IMR-90 (cell line): Measurements from ENCODE around the gene C1QL1. TPM values are rescaled to one million over a fixed set of nuclear protein-coding genes. Genes with fewer than 3 reads are reported as not detected.
A peak's percentile ranks its signal among the peaks of the same experiment; 100 is the strongest.

Experiments
- ATAC-seq: fragments of 200-7000 bp; cut with Tn5 transposase; 2 replicates; pipeline ENCODE4 v1.9.1; 2020; ENCODE audit warnings: low read depth, mild to moderate bottlenecking, moderate library complexity
- BruUV-seq: library from RNA; stranded (reverse); fragments of 400-500 nt; replicated peaks from 2 replicates; lab custom pipeline; 2021; lab: Mats Ljungman, UMichigan
- CTCF ChIA-PET: fragments of 300-600 bp; formaldehyde crosslinking; extraction: SDS; loops from one replicate; lab custom pipeline; 2021; ENCODE audit warnings: antibody characterized with exemption; lab: Yijun Ruan, JAX
- POLR2A ChIA-PET: fragments of 300-600 bp; sonication (Branson Sonifier 250); formaldehyde crosslinking; loops from one replicate; lab custom pipeline; 2022; ENCODE audit warnings: antibody characterized with exemption; ENCODE audit not compliant: unreplicated experiment; lab: Charles Lee
- DNase-seq: peaks from one replicate; pipeline ENCODE4 v3.0.0; 2013
- H2AFZ ChIP-seq: replicated peaks from 2 replicates; pipeline ENCODE3; 2013; ENCODE audit warnings: low read length, mild to moderate bottlenecking; ENCODE audit not compliant: poor library complexity
- H2AK5ac ChIP-seq: 2 replicates; pipeline ENCODE4 v1.6.1; 2013; ENCODE audit warnings: low read depth, low read length, inconsistent platforms
- H2AK9ac ChIP-seq: replicated peaks from 2 replicates; pipeline ENCODE3; 2013; ENCODE audit warnings: mild to moderate bottlenecking, low read depth, low read length, moderate library complexity; ENCODE audit not compliant: poor library complexity
- H2BK120ac ChIP-seq: 2 replicates; pipeline ENCODE4 v1.6.1; 2013; ENCODE audit warnings: low read depth, low read length, inconsistent platforms
- H2BK15ac ChIP-seq: 3 replicates; pipeline ENCODE4 v1.6.1; 2013; ENCODE audit warnings: low read depth, low read length, inconsistent platforms
- H2BK20ac ChIP-seq: 2 replicates; pipeline ENCODE4 v1.6.1; 2013; ENCODE audit warnings: low read depth, mild to moderate bottlenecking, inconsistent platforms, low read length, moderate library complexity
- H2BK5ac ChIP-seq: 2 replicates; pipeline ENCODE4 v1.6.1; 2013; ENCODE audit warnings: mild to moderate bottlenecking, low read depth, low read length, inconsistent platforms; ENCODE audit not compliant: poor library complexity, severe bottlenecking
- H3K14ac ChIP-seq: replicated peaks from 2 replicates; pipeline ENCODE4 v1.6.1; 2013; ENCODE audit warnings: low read depth, low read length, inconsistent platforms
- H3K18ac ChIP-seq: 2 replicates; pipeline ENCODE4 v1.6.1; 2013; ENCODE audit warnings: low read depth, low read length, control low read depth
- H3K23ac ChIP-seq: 2 replicates; pipeline ENCODE4 v1.6.1; 2013; ENCODE audit warnings: low read depth, low read length, inconsistent platforms
- H3K27ac ChIP-seq: 2 replicates; pipeline ENCODE4 v1.5.1; 2013; ENCODE audit warnings: mild to moderate bottlenecking, control low read depth, low read length; ENCODE audit not compliant: insufficient read depth
- H3K27me3 ChIP-seq: 2 replicates; pipeline ENCODE4 v1.6.1; 2013; ENCODE audit warnings: low read length; ENCODE audit not compliant: control insufficient read depth, insufficient read depth
- H3K36me3 ChIP-seq: 2 replicates; pipeline ENCODE4 v1.6.1; 2013; ENCODE audit warnings: low read length, mixed read lengths; ENCODE audit not compliant: control insufficient read depth, insufficient read depth
- H3K4ac ChIP-seq: 2 replicates; pipeline ENCODE4 v1.6.1; 2013; ENCODE audit warnings: low read depth, low read length, inconsistent platforms
- H3K4me1 ChIP-seq: 2 replicates; pipeline ENCODE4 v1.6.1; 2013; ENCODE audit warnings: low read length, mixed read lengths; ENCODE audit not compliant: control insufficient read depth, insufficient read depth
- H3K4me2 ChIP-seq: 2 replicates; pipeline ENCODE4 v1.6.1; 2013; ENCODE audit warnings: low read depth, mild to moderate bottlenecking, control low read depth, low read length, moderate library complexity
- H3K4me3 ChIP-seq: 2 replicates; pipeline ENCODE4 v1.5.1; 2013; ENCODE audit warnings: low read depth, mild to moderate bottlenecking, control low read depth, low read length, moderate library complexity; ENCODE audit not compliant: insufficient read depth
- H3K56ac ChIP-seq: 2 replicates; pipeline ENCODE4 v1.6.1; 2013; ENCODE audit warnings: low read length, inconsistent platforms; ENCODE audit not compliant: insufficient read depth; ENCODE audit errors: extremely low read depth
- H3K79me1 ChIP-seq, 2 experiments: 2 replicates each; pipeline ENCODE4 v1.6.1; 2013; ENCODE audit warnings: low read length in 2 of 2, inconsistent platforms in 1 of 2, low read depth in 1 of 2
- H3K9ac ChIP-seq: 2 replicates; pipeline ENCODE4 v1.6.1; 2013; ENCODE audit warnings: low read depth, low read length, control low read depth
- H3K9me1 ChIP-seq: 2 replicates; pipeline ENCODE4 v1.6.1; 2013; ENCODE audit warnings: low read length, inconsistent platforms; ENCODE audit not compliant: insufficient read depth
- H3K9me3 ChIP-seq: 2 replicates; pipeline ENCODE4 v1.6.1; 2013; ENCODE audit warnings: low read length; ENCODE audit not compliant: control insufficient read depth, insufficient read depth
- H4K20me1 ChIP-seq: 2 replicates; pipeline ENCODE4 v1.6.1; 2013; ENCODE audit warnings: low read length, inconsistent platforms; ENCODE audit not compliant: insufficient read depth
- H4K5ac ChIP-seq: 2 replicates; pipeline ENCODE4 v1.6.1; 2013; ENCODE audit warnings: mild to moderate bottlenecking, low read depth, low read length, control low read depth
- H4K8ac ChIP-seq, 2 experiments: 2 replicates each; pipeline ENCODE4 v1.6.1; 2013; ENCODE audit warnings: low read depth in 2 of 2, low read length in 2 of 2, control low read depth in 1 of 2, inconsistent platforms in 1 of 2
- H4K91ac ChIP-seq: 2 replicates; pipeline ENCODE4 v1.6.1; 2013; ENCODE audit warnings: low read depth, low read length, inconsistent platforms; ENCODE audit not compliant: insufficient read depth
- CHD1 ChIP-seq: IDR thresholded peaks from 2 replicates; pipeline ENCODE4 v1.6.1; 2012; ENCODE audit warnings: low read depth, low read length, improper control_type of control experiment
- WGBS, 2 experiments: methylation state at CpG; one replicate each; pipeline versions ENCODE4 v1.1.5 to v1.1.7; 2013; ENCODE audit warnings: missing lambda C conversion rate in 2 of 2; ENCODE audit not compliant: insufficient read length in 1 of 2; ENCODE audit errors: extremely low coverage in 2 of 2; 5-methylcytosine and 5-hydroxymethylcytosine counted together
- dilution Hi-C: fragments of 300-500 bp; cut with HindIII; formaldehyde crosslinking; loops from one replicate; pipeline ENCODE4 v1.14.3; 2018; ENCODE audit warnings: low sequenced_read_pairs; ENCODE audit not compliant: unreplicated experiment
- in situ Hi-C: fragments of 300-500 bp; cut with MboI; formaldehyde crosslinking; loops from 3 replicates; pipeline ENCODE4 v1.14.3; 2019; ENCODE audit warnings: low sequenced_read_pairs, inconsistent platforms, mixed read lengths
- intact Hi-C: fragments of 100-400 bp; cut with micrococcal nuclease; formaldehyde crosslinking; loops from 2 replicates; pipeline ENCODE4 v1.10.0; 2022
- polyA plus RNA-seq, 3 experiments: library from polyadenylated mRNA; depleted of rRNA; stranded (reverse); fragments of >200 nt; gene quantifications; 2 replicates each; pipeline ENCODE4 v1.2.3, GENCODE V29; 2012; ENCODE audit warnings: low replicate concordance in 1 of 3
- total RNA-seq: library from RNA; depleted of rRNA; stranded (reverse); fragments of >200 nt; gene quantifications from 2 replicates; pipeline ENCODE4 v1.2.3, GENCODE V29; 2012
- TF ChIP-seq, protein P1 (sequence below): conservative IDR thresholded peaks from 2 replicates; pipeline ENCODE4 v1.5.1; 2012; ENCODE audit warnings: mild to moderate bottlenecking, low read depth, low read length, improper control_type of control experiment

Gene C1QL1
- total and polyA plus RNA-seq, 2 of the 4 experiments (the other 2 are of a cell fraction), result 0.18 to 0.84 TPM

- ATAC-seq (no peak), DNase-seq (no peak)
- CTCF ChIA-PET, result interaction anchor here (0.6 kb wide), 1 partner anchor 10 kb away, joined by 4 read pairs; no protein-coding TSS in a partner anchor
- no TSS peak for BruUV-seq
- Histone ChIP-seq H3K4me1 (peaks cover 31% of the 10 kb centered on the region), H3K23ac (no peak overlapping the region), H3K9me3 (no peaks in the 10 kb centered on the region), H3K4me2 (no peak overlapping the region), H3K9ac (no peak overlapping the region), H2BK20ac (no peak overlapping the region), H3K27me3 (peaks cover 4% of the 10 kb centered on the region; the same call in 1 of the 2 replicates), H2AK9ac (no peak overlapping the region), H3K4me3 (no peak overlapping the region), H2AK5ac (no peak overlapping the region), H4K5ac (no peak overlapping the region), H3K36me3 (no peaks in the 10 kb centered on the region), H3K4ac (no peak overlapping the region), H2BK15ac (no peak overlapping the region), H3K18ac (no peak overlapping the region), H2BK5ac (no peak overlapping the region), H4K8ac (no peak overlapping the region), H3K56ac (no peak overlapping the region), H2BK120ac (no peak overlapping the region), H3K79me1 (no peaks in the 10 kb centered on the region), H4K20me1 (no peaks in the 10 kb centered on the region), H2AFZ (no peak overlapping the region), H3K27ac (no peak overlapping the region), H3K14ac (no peak overlapping the region), H4K91ac (no peak overlapping the region), H3K9me1 (no peaks in the 10 kb centered on the region; the same call in 1 of the 2 replicates)
- intact Hi-C loops, result no loop called here
- POLR2A ChIA-PET, result no interaction called here
- WGBS, 2 experiments, result no CpG with 5 or more reads among the region's 5 CpGs
- in situ Hi-C loops, result no loop called here
- dilution Hi-C loops, result no loop called here
- TF ChIP-seq, protein P1, sequence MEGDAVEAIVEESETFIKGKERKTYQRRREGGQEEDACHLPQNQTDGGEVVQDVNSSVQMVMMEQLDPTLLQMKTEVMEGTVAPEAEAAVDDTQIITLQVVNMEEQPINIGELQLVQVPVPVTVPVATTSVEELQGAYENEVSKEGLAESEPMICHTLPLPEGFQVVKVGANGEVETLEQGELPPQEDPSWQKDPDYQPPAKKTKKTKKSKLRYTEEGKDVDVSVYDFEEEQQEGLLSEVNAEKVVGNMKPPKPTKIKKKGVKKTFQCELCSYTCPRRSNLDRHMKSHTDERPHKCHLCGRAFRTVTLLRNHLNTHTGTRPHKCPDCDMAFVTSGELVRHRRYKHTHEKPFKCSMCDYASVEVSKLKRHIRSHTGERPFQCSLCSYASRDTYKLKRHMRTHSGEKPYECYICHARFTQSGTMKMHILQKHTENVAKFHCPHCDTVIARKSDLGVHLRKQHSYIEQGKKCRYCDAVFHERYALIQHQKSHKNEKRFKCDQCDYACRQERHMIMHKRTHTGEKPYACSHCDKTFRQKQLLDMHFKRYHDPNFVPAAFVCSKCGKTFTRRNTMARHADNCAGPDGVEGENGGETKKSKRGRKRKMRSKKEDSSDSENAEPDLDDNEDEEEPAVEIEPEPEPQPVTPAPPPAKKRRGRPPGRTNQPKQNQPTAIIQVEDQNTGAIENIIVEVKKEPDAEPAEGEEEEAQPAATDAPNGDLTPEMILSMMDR, result peak; percentile 20; the same call in 1 of the 2 replicates
- no peak for TF ChIP-seq CHD1
Observed at GRCh38 chr17:45016823-45017222, 48.7 kb upstream of the C1QL1 start.
